Measurements from ENCODE around the gene REEP6. TPM values are rescaled to one million over a fixed set of nuclear protein-coding genes. Genes with fewer than 3 reads are reported as not detected.

Gene REEP6
- total and polyA plus RNA-seq, 10 donors = 0.65 to 2.6 (median 1.6) TPM; not detected in 1

GRCh38 chr19:1451916-1452801, 38.8 kb upstream of the REEP6 start:
- H3K4me1 ChIP-seq = peaks cover 4 to 70% (median 47%) of the 10 kb centered on the region in 6 donors
- intact Hi-C loops (cut with DNase I; ENCODE audit: low total_unique reads) = no loop called here
- TF ChIP-seq POLR2AphosphoS5 (IDR thresholded peaks at IDR 0.05) (no peak), CTCF (IDR thresholded peaks at IDR 0.05 in 8 of 11, conservative IDR thresholded peaks at IDR 0.05 in 3 of 11) (no peak), POLR2A (IDR thresholded peaks at IDR 0.05) (no peak)
- WGBS, 5 donors = 34 to 47% (median 39%) methylated on average over 33 to 39 of the region's 39 CpGs
- H3K9me3 ChIP-seq = no peaks in the 10 kb centered on the region
- H3K4me3 ChIP-seq = no peak overlapping the region
- H3K36me3 ChIP-seq = no peaks in the 10 kb centered on the region
- H3K27ac ChIP-seq = no peak overlapping the region
- DNase-seq = no peak
- peaks cover 7 to 100% (median 95%) of the 10 kb centered on the region in 7 donors for H3K27me3 ChIP-seq (replicated peaks in 1 of 7)

- WGBS, 5 donors = 47 to 78% (median 66%) methylated on average over 9 to 30 of the region's 30 CpGs
- H3K9me3 ChIP-seq = no peaks in the 10 kb centered on the region
- H3K27me3 ChIP-seq (replicated peaks in 1 of 7) = peaks cover 7 to 100% (median 97%) of the 10 kb centered on the region in 7 donors
- no peaks in the 10 kb centered on the region for H3K36me3 ChIP-seq
- H3K4me3 ChIP-seq = no peak overlapping the region
- intact Hi-C loops (cut with DNase I; ENCODE audit: low total_unique reads) = no loop called here
- no peak overlapping the region for H3K27ac ChIP-seq
- no peak for DNase-seq
- TF ChIP-seq POLR2A (IDR thresholded peaks at IDR 0.05) (no peak), POLR2AphosphoS5 (IDR thresholded peaks at IDR 0.05) (no peak), CTCF (IDR thresholded peaks at IDR 0.05 in 8 of 11, conservative IDR thresholded peaks at IDR 0.05 in 3 of 11) (no peak)
- peaks cover 4 to 69% (median 47%) of the 10 kb centered on the region in 6 donors for H3K4me1 ChIP-seq
Measured at GRCh38 chr19:1452802-1453524, 38.0 kb upstream of the REEP6 start.

GRCh38 chr19:1453525-1454364, 37.2 kb upstream of the REEP6 start:
- WGBS, 5 donors = 24 to 47% (median 41%) methylated on average over 19 to 33 of the region's 33 CpGs
- H3K9me3 ChIP-seq = no peaks in the 10 kb centered on the region
- H3K27ac ChIP-seq = no peak overlapping the region
- TF ChIP-seq CTCF (IDR thresholded peaks at IDR 0.05 in 8 of 11, conservative IDR thresholded peaks at IDR 0.05 in 3 of 11) = no peak
- no peak for TF ChIP-seq POLR2AphosphoS5 (IDR thresholded peaks at IDR 0.05)
- TF ChIP-seq POLR2A (IDR thresholded peaks at IDR 0.05) = no peak
- H3K27me3 ChIP-seq (replicated peaks in 1 of 7) = peaks cover 7 to 100% (median 93%) of the 10 kb centered on the region in 7 donors
- no peak for DNase-seq
- peaks cover 4 to 69% (median 46%) of the 10 kb centered on the region in 6 donors for H3K4me1 ChIP-seq
- intact Hi-C loops (cut with DNase I; ENCODE audit: low total_unique reads) = no loop called here
- no peaks in the 10 kb centered on the region for H3K36me3 ChIP-seq
- no peak overlapping the region for H3K4me3 ChIP-seq
